ENCODE measurements around the gene SLC2A14.
"Not testable (repeated sequence)": the region's sequence is repeated elsewhere in the genome, so short reads cannot be mapped to it uniquely, and the experiment has no call there.

The SLC2A14 gene

DNA sequence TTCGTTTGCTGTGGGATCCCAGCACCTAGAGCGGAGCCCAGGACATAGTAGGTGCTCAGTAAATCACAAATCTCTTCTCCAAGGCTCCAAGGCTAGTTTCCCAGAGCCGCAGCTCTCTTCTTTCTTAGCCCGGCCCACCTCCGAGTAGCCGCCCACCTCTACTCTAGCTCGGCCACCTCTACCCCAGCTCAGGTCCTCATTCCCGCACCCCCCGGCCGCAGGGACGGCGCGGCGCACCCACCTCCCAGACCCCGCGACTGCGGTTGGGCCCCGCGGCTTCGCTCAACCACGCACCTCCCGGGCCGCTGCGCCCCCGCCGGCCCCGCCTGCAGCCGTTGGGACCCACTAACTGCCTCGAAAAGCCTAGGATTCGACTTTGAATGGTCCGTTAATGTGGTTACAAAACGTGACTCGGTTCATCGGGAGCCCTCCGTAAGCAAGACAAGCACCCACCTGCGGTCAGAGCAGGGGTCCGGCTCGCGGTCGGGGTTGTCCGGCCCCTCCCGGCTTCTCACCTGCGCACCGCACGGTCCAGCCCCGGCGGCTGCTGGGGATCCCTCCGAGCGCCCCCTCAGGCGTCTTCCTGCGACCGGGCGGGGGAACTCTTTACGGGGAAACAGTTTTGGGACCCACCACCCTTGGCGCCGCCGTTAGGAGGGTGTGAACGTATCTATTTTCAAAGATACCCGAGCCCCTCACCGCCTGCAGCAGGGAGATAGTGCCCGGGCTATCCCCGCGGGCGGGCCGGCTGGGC is at the start of gene SLC2A14:
Gene SLC2A14 (minus strand): TSS at position 350 of the 754 bp plus-strand sequence. CDS start 3,035 bp downstream, outside the sequence.
- no peak for DNase-seq (ENCODE audit: low read depth)

DNA sequence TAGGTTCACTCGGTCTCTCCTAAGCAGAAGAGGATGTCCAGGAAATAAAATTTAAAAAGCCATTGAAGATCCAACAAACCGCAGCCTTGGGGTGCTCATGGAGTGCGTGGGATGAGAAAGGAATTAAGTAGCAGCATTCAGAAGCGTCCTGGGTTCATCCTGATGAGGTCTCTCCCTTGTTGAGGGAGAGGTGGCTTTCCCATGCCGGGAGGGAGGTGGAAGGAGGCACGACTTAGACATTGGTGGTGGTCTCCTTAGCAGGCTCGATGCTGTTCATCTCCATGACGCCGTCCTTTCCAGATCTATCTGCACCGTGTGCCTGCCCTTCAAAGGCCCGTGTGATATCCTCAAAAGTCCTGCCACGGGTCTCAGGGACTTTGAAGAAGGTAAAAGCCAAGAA is 48.5 kb upstream of the SLC2A14 start:
- not testable (repeated sequence) for DNase-seq (ENCODE audit: low read depth)

DNA sequence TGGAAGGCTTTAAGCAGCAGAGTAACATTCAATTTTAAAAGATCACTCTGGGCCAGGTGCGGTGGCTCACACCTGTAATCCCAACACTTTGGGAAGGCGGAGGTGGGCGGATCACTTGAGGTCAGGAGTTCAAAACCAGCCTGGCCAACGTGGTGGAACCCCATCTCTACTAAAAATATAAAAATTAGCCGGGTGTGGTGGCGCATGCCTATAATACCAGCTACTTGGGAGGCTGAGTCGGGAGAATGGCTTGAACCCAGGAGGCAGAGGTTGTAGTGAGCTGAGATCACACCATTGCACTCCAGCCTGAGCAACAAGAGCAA is 45.5 kb upstream of the SLC2A14 start:
- not testable (repeated sequence) for DNase-seq (ENCODE audit: low read depth)

DNA sequence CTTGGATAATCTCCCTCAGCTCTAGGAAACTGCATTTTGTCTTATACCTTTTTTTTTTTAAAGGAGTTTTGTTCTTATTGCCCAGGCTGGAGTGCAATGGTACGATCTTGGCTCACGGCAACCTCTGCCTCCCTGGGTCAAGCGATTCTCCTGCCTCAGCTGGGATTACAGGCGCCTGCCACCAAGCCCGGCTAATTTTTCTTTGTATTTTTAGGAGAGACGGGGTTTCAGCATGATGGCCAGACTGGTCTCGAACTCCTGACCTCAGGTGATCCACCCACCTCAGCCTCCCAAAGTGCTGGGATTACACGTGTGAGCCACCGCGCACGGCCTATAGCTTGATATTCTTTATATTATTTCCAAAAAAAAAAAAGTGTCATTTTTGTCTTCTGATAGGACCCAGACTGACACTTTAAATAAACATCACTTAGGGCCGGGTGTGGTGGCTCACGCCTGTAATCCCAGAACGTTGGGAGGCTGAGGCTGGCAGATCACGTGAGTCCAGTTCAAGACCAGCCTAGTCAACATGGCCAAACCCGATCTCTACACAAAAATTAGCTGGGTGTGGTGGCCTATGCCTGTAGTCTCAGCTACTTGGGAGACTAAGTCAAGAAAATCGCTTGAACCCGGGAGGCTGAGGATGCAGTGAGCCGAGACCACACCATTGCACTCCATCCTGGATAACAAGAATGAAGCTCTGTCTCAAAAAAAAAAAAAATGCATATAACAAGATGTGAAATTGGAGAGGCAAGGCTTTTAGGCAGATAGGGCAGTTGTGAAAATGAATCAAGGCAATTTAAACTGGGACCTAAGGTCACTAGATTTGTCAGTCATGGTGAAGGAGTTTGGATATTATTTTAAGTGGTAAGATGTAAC is 44.9 kb upstream of the SLC2A14 start:
- DNase-seq (ENCODE audit: low read depth), result no peak

GRCh38 chr12:7916936-7917335 is 44.2 kb upstream of the SLC2A14 start:
- no peak for DNase-seq (ENCODE audit: low read depth)

DNA sequence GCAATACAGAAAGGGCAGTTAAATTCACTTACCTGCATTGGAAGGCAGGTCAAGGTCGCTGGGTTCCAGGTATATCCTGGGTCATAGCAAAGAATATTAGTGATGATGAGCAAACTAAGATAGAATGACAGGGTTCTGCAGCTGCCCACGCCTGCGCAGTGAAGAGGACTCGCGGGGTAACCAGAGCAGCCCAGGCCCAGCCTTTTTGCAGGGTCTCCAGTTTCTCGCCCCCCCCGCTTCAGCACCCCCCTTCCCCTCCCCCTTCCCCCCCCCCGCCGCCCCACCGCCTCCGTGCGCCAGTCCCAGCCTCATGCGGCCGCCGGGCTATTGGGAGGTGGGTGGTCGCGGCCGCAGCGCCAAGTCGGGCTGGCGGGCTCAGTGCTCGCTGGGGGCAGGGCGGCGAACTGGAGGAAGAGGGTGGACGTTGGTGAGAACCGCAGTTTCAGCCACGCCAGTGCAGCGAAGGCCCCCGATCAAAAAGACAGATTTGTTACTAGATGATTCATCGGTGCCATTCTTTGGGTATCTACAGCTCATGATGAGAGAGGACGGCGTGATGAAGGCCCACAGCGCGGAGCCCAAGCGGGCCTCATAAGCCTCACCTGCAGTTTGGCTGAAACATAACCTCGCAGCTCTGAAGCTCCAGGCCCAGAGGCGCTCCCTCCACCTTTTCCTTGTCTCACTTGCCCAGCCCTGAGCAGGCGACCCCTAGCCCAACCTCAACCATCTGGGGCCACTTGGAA is 43.1 kb upstream of the SLC2A14 start:
- no peak for DNase-seq (ENCODE audit: low read depth)

DNA sequence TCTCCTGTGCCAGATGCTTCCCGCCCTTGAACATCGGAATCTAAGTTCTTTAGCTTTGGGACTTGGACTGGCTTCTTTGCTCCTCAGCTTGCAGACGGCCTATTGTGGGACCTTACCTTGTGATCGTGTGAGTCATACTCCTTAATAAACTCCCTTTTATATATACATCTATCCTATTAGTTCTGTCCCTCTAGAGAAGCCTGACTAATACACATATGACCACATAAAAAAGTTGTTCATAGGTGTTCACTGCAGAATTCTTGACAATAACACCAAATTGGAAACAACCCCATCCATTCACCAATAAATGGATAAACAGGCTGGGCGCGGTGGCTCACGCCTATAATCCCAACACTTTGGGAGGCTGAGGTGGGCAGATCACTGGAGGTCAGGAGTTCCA is 37.4 kb upstream of the SLC2A14 start:
- DNase-seq (ENCODE audit: low read depth), result not testable (repeated sequence)

- peak; percentile 23 for DNase-seq (ENCODE audit: low read depth)
Measured at GRCh38 chr12:7907009-7907408, 34.3 kb upstream of the SLC2A14 start.

DNA sequence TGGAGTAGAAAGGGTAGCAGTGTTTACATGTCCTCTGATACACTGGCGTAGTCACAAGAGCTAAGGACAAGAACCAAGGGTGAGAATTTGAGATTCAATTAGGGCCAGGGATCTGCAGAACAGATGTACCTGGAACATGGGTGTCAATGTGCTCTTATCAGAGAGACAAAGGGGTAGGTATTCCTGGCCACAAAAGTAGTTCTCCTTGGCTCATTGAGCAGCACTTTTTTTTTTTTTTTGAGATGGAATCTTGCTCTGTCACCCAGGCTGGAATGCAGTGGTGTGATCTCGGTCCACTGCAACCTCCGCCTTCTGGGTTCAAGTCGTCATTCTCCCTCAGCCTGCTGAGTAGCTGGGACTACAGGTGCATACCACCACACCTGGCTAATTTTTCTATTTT is 33.6 kb upstream of the SLC2A14 start:
- not testable (repeated sequence) for DNase-seq (ENCODE audit: low read depth)

DNA sequence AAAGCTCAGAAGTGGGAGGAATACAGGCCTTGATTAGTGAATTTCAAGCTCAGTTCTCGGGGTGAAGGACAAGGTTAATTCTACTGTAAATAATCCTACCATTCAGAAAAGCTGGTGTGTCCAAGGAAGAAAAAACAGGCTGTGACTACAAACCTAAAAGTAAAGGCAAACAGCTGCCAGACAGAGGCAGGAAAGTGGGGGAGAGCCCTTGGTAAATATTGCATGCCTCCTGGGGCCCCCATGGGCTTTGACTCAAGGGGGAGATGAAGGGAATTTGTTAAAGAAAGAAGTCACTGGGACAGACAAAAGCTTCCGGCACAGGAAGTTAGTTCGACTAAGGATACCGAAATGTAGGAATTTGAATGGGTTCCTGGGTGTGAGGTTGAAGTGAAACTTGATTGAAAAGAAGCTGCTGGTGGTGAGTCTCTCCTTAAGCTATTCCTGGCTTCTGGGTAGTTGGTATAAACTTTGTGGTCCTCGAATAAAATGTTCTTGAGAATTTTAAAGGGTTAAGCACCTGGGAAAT is 32.9 kb upstream of the SLC2A14 start:
- not testable (repeated sequence) for DNase-seq (ENCODE audit: low read depth)

- no peak for DNase-seq (ENCODE audit: low read depth)
Measured at GRCh38 chr12:7905071-7905470, 32.4 kb upstream of the SLC2A14 start.

DNA sequence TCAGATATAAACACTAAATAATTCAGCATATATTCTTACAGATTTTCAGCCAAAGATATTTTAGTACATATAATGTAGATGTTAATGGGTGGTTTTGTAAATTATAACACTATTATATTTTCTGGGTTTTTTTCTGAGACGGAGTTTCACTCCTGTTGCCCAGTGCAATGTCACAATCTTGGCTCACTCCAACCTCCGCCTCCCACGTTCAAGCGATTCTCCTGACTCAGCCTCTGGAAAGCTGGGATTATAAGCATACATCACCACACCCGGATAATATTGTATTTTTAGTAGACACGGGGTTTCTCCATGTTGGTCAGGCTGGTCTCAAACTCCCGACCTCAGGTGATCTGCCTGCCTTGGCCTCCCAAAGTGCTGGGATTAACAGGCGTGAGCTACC is 29.7 kb upstream of the SLC2A14 start:
- not testable (repeated sequence) for DNase-seq (ENCODE audit: low read depth)

GRCh38 chr12:7899755-7900154 is 27.0 kb upstream of the SLC2A14 start:
- DNase-seq (ENCODE audit: low read depth), result no peak

DNA sequence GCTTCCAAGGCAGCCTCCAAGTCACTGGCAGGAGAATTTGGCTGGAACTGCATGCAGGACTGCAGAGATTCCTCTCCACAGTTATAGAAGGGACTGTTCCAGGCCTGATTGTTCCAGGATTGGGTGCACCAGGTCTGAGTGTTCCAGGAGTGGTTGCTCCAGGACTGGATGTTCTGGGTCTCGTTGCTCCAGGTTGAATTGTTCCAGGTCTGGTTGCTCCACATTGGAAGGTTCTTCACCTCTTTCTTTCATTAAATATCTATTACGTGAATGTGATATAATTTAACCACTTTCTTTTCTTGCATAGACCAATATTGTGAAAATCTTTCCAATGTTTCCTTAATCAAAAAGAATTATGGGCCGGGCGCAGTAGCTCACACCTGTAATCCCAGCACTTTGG is 24.0 kb upstream of the SLC2A14 start:
- DNase-seq (ENCODE audit: low read depth), result not testable (repeated sequence)

DNA sequence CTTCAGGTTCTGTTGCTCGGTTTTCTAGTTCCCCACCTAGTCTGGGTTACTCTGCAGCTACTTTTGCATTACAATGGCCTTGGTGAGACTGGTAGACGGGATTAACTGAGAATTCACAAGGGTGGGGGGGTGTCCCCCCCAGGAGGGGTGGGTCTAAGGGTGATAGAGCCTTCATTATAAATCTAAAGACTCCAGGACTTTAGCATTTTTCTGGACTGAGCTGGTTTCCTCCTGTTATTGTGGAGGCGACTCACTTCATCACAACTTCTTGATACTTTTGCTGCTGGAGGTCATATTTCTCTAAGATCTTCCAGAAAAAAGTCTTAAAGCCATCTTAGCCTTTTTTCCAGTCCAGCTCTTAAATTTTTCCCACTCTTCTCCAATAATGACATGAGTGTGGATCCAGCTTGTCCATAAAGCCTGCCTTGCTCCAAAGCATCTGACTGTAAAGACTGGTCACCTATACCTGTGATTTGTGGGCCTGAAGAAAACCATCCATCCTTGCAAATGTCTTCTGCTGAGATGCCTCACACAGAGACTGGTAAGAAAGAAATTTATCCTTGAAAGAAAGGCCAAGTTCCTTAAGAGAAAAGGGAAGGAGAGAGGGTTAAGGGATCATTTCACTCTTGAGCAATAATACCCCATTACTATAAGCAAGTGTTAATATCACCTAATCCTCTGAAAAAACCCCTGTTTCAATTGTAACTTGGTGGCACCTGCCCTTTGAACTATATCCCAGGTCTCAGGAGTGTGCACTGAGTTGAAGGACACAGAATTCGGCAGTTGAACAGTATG is 19.7 kb upstream of the SLC2A14 start:
- no peak for DNase-seq (ENCODE audit: low read depth)

DNA sequence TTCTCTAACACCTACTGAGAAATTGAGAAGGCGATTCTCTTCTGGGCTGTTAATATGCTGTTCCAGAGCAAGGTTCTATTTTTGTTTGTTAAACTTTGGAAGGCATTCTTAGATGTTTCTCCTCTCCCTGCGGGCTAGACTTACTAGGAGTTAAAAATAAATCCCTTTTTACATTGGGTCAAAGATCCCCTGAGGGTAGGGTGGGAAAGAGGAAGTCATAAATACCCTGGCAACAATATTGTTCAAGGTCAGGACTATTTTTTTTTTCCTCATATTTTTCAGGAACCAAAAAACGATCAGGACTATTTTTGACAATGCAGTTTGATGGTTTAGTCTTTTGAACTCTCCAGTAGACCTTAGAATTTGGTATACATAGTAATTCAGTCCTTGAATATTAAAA is 12.0 kb upstream of the SLC2A14 start:
- DNase-seq (ENCODE audit: low read depth), result no peak

- not testable (repeated sequence) for DNase-seq (ENCODE audit: low read depth)
Measured at GRCh38 chr12:7881736-7882120, 9.0 kb upstream of the SLC2A14 start.

DNA sequence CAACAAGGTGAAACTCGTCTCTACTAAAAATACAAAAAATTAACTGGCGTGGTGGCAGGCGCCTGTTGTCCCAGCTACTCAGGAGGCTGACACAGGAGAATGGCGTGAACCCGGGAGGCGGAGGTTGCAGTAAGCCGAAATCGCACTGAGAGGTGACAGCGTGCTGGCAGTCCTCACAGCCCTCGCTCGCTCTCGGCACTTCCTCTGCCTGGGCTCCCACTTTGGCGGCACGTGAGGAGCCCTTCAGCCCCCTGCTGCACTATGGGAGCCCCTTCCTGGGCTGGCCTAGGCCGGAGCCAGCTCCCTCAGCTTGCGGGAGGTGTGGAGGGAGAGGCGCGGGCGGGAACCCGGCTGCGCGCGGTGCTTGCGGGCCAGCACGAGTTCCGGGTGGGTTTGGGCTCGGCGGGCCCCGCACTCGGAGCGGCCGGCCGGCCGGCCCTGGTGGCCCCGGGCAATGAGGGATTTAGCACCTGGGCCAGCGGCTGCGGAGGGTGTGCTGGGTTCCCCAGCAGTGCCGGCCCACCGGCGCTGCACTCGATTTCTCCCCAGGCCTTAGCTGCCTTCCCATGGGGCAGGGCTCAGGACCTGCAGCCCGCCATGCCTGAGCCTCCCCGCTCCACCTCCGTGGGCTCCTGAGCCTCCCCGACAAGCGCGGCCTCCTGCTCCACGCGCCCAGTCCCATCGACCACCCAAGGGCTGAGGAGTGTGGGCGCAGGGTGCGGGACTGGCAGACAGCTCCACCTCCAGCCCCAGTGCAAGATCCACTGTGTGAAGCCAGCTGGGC is 8.4 kb upstream of the SLC2A14 start:
- DNase-seq (ENCODE audit: low read depth), result not testable (repeated sequence)

DNA sequence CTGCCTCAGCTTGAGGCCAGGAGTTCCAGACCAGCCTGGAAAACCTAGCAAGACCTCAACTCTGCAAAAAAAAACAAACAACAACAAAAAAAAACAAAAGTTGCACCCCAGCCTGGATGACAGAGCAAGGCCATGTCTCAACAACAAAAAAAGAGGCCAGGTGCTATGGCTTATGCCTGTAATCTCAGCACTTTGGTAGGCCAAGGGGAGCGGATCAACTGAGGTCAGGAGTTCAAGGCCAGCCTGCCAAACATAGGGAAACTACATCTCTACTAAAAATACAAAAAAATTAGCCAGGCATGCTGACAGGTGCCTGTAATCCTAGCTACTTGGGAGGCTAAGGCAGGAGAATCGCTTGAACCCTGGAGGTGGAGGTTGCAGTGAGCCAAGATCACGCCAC is 6.5 kb upstream of the SLC2A14 start:
- DNase-seq (ENCODE audit: low read depth), result no peak

DNA sequence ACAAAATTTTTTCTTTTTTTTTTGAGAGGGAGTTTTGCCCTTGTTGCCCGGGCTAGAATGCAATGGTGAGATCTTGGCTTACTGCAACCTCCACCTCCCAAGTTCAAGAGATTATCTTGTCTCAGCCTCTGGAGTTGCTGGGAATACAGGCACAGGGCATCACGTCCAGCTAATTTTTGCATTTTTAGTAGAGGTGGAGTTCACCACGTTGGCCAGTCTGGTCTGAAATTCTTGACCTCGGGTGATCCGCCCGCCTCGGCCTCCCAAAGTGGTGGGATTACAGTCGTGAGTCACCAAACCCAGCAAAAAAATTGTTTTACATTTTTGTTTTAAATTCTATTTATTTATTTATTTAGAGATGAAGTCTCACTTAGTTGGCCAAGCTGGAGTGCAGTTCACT is 4.7 kb upstream of the SLC2A14 start:
- no peak for DNase-seq (ENCODE audit: low read depth)

DNA sequence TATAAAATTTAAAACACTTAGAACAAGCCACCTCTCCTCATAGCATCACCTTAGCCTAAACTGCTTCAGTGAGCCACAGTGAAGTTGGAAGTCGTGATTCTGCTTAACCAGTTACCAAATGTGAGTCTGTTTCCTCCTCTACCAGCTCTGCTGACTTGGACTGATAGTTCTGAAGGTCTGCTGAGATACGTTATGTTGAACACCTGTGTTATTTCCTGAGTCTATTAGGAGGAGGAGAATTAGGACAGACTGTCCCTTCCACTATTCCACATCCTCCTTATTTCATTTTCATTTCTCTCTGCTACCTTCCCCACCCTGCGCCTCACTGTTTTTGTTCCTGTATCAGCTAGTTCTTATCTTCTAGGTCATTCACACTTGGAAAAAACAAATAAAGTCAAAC is 2.4 kb downstream of the SLC2A14 start:
- DNase-seq (ENCODE audit: low read depth), result no peak

All from activated T-cell treated with anti-CD3 and anti-CD28 coated beads for 1 hour (primary cell).